Aortic smooth muscle cell (primary cell): ENCODE results near the gene PIK3R3. TPM values are rescaled to one million over a fixed set of nuclear protein-coding genes. Genes with fewer than 3 reads are reported as not detected.

Experiments used
- total RNA-seq: library from RNA; depleted of rRNA; stranded (reverse); fragments of >200 nt; gene quantifications from 2 replicates; pipeline ENCODE4 v1.2.3, GENCODE V29; 2014

The PIK3R3 gene
- 9.4 and 10.9 TPM in 2 replicates for total RNA-seq

DNA sequence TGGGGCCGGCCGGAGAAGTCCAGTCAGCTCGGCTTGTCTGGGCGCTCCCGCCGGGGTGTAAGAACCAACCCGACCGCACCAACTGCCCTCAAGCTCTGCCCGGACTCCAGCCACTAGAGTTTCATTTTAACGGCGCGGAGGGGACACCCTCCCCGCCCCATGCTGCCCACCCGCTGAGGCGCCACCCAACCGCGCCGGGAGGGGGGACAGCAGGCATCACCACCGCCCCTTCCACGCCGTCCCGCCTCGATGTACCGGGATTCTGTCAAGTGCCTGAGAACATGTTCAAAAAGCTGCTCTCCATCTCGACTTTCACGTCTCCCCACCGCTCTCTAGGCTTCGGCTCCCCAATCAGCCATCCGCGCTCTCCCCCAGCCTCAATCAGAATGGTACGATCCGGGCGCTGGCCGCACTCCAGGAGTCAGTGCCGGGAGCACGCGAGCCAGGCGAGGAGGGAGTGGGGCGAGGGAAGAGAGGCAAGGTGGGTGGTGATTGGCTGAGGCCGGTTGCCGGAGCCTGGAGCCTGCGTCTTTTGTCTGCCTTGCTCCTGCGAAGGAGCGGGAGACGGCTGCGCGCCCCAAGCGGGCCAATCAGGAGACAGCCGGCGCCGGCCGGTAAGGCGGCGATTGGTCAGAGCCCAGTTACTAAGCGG lies at the start of gene PIK3R3:
TSS of gene PIK3R3 (minus strand) at position 101 of the 652 bp plus-strand sequence. CDS start 677 bp downstream, outside the sequence.

GRCh38 chr1:46176211-46176865 lies 43.9 kb upstream of the PIK3R3 start, which contains the start of gene P3R3URF:
Gene P3R3URF, minus strand, starts transcription at chr1:46176488. Its CDS starts 17 bp downstream, at chr1:46176471.

DNA sequence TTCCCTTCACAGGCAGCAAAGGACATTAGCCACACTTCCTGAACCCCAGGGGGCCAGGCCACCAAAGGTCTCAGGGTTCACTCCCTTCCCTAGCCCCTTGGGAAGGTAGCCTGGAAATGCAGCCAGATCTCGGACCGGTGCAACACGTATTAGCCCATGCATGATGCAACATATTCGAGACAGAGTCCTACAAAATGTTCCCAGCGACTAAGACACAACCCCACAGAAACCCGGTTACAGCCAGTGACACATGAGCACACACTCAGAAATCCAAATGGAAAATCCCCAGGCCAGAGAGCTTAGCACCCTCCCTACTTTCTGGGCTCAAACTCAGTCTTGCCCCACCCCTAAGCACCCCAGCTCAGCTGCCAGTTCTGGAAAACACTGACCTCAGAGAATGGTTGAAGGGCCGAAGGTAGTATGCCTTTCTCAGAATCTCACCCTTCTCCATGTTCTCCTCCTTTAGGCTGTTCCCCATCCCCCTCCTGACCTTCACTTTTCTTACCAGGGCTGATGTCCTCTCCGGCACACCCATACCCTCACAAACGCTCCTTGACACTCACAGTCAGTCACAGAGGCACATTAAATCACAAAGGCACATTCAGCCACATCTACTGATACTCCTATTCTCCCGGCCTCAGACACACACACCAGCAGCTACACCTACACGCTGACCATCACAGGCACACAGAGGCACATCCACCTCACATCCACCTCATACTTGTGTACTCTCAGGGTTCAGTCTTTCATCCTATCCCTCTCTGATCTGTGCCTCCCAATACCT lies 42.2 kb upstream of the PIK3R3 start, which contains the start of gene TSPAN1:
TSS of gene TSPAN1 (plus strand) at position 640 of the 784 bp plus-strand sequence. CDS start 6,021 bp downstream, outside the sequence.

Other genes starting within 250 kb of the PIK3R3 start
- gene TSPAN1, start 42.5 kb upstream of the PIK3R3 start, total RNA-seq = 0.79 and 1.6 TPM in 2 replicates
- gene P3R3URF, start 43.9 kb upstream of the PIK3R3 start, total RNA-seq = not detected in 2 replicates
- gene POMGNT1, start 65.8 kb upstream of the PIK3R3 start, total RNA-seq = 50.7 and 59.7 TPM in 2 replicates
- 7.5 and 9.1 TPM in 2 replicates for gene LURAP1, start 70.7 kb upstream of the PIK3R3 start, total RNA-seq
- gene RAD54L, start 115.1 kb upstream of the PIK3R3 start, total RNA-seq = 1.5 and 4.0 TPM in 2 replicates
- 66.5 and 72.8 TPM in 2 replicates for gene LRRC41, start 171.0 kb upstream of the PIK3R3 start, total RNA-seq
- 763 and 780 TPM in 2 replicates for gene UQCRH, start 171.1 kb upstream of the PIK3R3 start, total RNA-seq
- 10.5 and 12.7 TPM in 2 replicates for gene NSUN4, start 208.2 kb upstream of the PIK3R3 start, total RNA-seq